Measurements from ENCODE around the gene TTLL12. TPM values are rescaled to one million over a fixed set of nuclear protein-coding genes. Genes with fewer than 3 reads are reported as not detected.
A peak's percentile ranks its signal among the peaks of the same experiment; 100 is the strongest.

The TTLL12 gene
- total RNA-seq, 1 experiment from 2014 or later: 61.0 TPM

DNA sequence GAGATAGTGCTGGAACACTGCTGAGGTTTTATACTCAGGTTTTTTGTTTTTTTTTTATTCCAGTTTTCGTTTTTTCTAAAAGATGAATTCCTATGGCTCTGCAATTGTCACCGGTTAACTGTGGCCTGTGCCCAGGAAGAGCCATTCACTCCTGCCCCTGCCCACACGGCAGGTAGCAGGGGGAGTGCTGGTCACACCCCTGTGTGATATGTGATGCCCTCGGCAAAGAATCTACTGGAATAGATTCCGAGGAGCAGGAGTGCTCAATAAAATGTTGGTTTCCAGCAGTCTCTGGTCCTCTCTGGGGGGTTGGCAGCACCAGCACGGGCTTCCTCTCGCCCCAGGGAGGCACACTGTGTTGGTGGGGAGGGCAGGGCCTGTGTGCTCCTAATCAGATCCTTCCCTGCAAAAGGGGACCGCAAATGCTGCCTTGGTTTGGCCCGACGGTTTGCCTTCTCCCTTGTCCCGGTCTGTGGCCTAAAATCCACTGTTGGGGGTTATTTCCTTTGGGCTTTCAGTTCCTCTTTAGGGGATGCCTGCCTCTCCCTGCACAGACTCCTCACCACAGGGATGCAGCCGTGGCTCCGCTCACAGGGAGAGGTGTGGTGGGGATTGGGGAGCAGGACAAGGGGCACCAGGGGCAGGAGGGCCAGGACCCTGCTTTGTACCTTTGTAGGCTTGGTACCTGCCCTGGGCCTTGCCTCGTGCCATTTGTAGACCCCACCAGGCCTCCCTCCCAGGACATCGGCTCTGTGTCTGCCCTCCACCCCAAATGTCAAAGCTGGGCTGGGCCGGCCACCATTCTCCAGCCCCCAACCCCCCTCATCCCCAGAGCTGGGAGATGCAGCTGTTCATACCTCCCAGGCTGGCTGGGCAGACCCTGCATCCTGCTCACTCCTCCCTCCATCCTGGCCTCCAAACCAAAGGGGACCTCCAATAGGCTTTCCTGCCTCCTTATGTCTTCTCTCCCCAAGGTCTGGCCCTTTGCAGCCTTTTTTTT lies 57.2 kb downstream of the TTLL12 start:
- H3K4me3 Mint-ChIP-seq (ENCODE audit: unreplicated experiment): no peak overlapping the region
- POLR2A ChIA-PET: interaction anchor here (0.6 to 0.7 kb wide), 3 partner anchors 16 to 602 kb away, joined by 3 read pairs; no protein-coding TSS in a partner anchor
- TF ChIP-seq, protein P1, sequence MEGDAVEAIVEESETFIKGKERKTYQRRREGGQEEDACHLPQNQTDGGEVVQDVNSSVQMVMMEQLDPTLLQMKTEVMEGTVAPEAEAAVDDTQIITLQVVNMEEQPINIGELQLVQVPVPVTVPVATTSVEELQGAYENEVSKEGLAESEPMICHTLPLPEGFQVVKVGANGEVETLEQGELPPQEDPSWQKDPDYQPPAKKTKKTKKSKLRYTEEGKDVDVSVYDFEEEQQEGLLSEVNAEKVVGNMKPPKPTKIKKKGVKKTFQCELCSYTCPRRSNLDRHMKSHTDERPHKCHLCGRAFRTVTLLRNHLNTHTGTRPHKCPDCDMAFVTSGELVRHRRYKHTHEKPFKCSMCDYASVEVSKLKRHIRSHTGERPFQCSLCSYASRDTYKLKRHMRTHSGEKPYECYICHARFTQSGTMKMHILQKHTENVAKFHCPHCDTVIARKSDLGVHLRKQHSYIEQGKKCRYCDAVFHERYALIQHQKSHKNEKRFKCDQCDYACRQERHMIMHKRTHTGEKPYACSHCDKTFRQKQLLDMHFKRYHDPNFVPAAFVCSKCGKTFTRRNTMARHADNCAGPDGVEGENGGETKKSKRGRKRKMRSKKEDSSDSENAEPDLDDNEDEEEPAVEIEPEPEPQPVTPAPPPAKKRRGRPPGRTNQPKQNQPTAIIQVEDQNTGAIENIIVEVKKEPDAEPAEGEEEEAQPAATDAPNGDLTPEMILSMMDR (IDR thresholded peaks at IDR 0.05; ENCODE audit: unreplicated experiment): no peak
- H3K9me3 Mint-ChIP-seq (ENCODE audit: unreplicated experiment): no peaks in the 10 kb centered on the region
- H3K36me3 Mint-ChIP-seq (ENCODE audit: insufficient read depth, unreplicated experiment): peaks cover 53% of the 10 kb centered on the region
- H3K27me3 Mint-ChIP-seq (ENCODE audit: insufficient read depth, unreplicated experiment): no peaks in the 10 kb centered on the region
- peak overlapping the region; percentile 19 for H3K27ac Mint-ChIP-seq (ENCODE audit: low read depth, unreplicated experiment)
- no TSS peak for BruUV-seq (replicated peaks)
- CTCF ChIA-PET: interaction anchor here (0.6 to 0.7 kb wide), 2 partner anchors 151 to 339 kb away, joined by 3 read pairs; no protein-coding TSS in a partner anchor
- DNase-seq (ENCODE audit: unreplicated experiment): no peak
- peaks cover 28% of the 10 kb centered on the region for H3K4me1 Mint-ChIP-seq (ENCODE audit: insufficient read depth, unreplicated experiment)
- intact Hi-C loops (cut with micrococcal nuclease): no loop called here

DNA sequence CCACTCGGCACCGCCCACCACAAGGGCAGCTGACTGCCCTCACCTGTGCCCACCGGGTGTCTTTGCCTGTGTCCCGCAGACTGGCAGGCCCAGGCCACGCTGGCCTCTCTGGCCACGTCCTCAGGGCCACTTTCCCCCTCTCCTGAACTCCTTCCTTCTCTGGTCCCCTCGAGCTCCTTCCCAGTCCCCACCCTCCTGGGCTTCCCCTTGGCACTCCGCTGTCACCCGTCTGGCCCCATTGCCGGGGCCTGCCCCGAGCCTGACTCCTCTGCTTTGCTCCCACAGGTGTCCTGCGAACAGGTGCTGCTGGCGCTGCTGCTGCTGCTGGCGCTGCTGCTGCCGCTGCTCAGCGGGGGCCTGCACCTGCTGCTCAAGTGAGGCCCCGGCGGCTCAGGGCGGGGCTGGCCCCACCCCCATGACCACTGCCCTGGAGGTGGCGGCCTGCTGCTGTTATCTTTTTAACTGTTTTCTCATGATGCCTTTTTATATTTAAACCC lies 58.0 kb downstream of the TTLL12 start:
- Mint-ChIP-seq H3K27ac (ENCODE audit: low read depth, unreplicated experiment) (peak overlapping the region; percentile 19), H3K4me3 (ENCODE audit: unreplicated experiment) (no peak overlapping the region), H3K9me3 (ENCODE audit: unreplicated experiment) (no peaks in the 10 kb centered on the region), H3K27me3 (ENCODE audit: insufficient read depth, unreplicated experiment) (no peaks in the 10 kb centered on the region), H3K36me3 (ENCODE audit: insufficient read depth, unreplicated experiment) (peaks cover 45% of the 10 kb centered on the region), H3K4me1 (ENCODE audit: insufficient read depth, unreplicated experiment) (peaks cover 28% of the 10 kb centered on the region)
- POLR2A ChIA-PET: interaction anchor here (0.7 to 2.5 kb wide), 2 partner anchors 14 to 16 kb away, joined by 3 to 9 read pairs; partner anchors contain the start of gene MCAT
- CTCF ChIA-PET: interaction anchor here (0.6 kb wide), 1 partner anchor 22 kb away, joined by 3 read pairs; no protein-coding TSS in a partner anchor
- TF ChIP-seq, protein P1 (IDR thresholded peaks at IDR 0.05; ENCODE audit: unreplicated experiment): no peak
- no peak for DNase-seq (ENCODE audit: unreplicated experiment)
- intact Hi-C loops (cut with micrococcal nuclease): no loop called here
- no TSS peak for BruUV-seq (replicated peaks)

DNA sequence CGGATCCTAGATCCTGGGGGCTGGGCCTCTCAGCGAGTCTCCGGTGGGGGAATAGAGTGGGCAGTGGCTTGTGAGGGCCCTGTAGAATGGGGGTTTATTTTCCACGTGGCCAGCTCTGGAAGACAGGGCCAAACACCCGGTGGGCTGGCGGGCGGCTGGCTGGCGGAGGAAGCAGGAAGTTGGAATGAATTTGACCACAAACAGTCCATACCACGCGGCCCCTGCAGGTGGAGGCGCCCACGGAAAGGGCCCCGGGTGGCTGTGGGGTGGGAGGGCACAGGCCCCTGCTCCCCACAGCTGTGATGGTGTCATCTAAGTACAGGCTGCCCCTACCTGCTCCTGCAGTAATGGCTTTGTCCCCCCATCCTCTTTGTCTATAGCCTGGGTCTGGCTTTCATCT lies 58.8 kb downstream of the TTLL12 start:
- intact Hi-C loops (cut with micrococcal nuclease): no loop called here

More for the DNA sequence above, 58.8 kb downstream of the TTLL12 start:
- peak overlapping the region; percentile 56 for H3K4me3 Mint-ChIP-seq (ENCODE audit: unreplicated experiment)
- no peaks in the 10 kb centered on the region for H3K9me3 Mint-ChIP-seq (ENCODE audit: unreplicated experiment)
- H3K36me3 Mint-ChIP-seq (ENCODE audit: insufficient read depth, unreplicated experiment): peaks cover 39% of the 10 kb centered on the region
- TF ChIP-seq, protein P1 (IDR thresholded peaks at IDR 0.05; ENCODE audit: unreplicated experiment): no peak
- H3K4me1 Mint-ChIP-seq (ENCODE audit: insufficient read depth, unreplicated experiment): peaks cover 28% of the 10 kb centered on the region
- CTCF ChIA-PET: interaction anchor here (0.6 to 1.4 kb wide), 2 partner anchors 9 to 23 kb away, joined by 3 to 8 read pairs; no protein-coding TSS in a partner anchor
- POLR2A ChIA-PET: interaction anchor here (0.6 to 2.5 kb wide), 5 partner anchors 10 to 59 kb away, joined by 3 to 10 read pairs (median 8); partner anchors contain the start of genes MCAT and TTLL12
- peak overlapping the region; percentile 77 for H3K27ac Mint-ChIP-seq (ENCODE audit: low read depth, unreplicated experiment)
- no TSS peak for BruUV-seq (replicated peaks)
- DNase-seq (ENCODE audit: unreplicated experiment): no peak
- H3K27me3 Mint-ChIP-seq (ENCODE audit: insufficient read depth, unreplicated experiment): no peaks in the 10 kb centered on the region
